OCI-LY7 (cell line): ENCODE results near the gene RASAL1. TPM values are rescaled to one million over a fixed set of nuclear protein-coding genes. Genes with fewer than 3 reads are reported as not detected.
A peak's percentile ranks its signal among the peaks of the same experiment; 100 is the strongest.

Source experiments
- BruUV-seq: library from RNA; stranded (reverse); fragments of 400-500 nt; replicated peaks from 2 replicates; lab custom pipeline; 2021; lab: Mats Ljungman, UMichigan
- CTCF ChIA-PET: fragments of 300-600 bp; sonication (Branson Sonifier 250); formaldehyde crosslinking; loops from one replicate; lab custom pipeline; 2022; ENCODE audit warnings: antibody characterized with exemption; ENCODE audit not compliant: unreplicated experiment; lab: Charles Lee
- POLR2A ChIA-PET: fragments of 300-600 bp; sonication (Branson Sonifier 250); formaldehyde crosslinking; loops from one replicate; lab custom pipeline; 2022; ENCODE audit warnings: antibody characterized with exemption; lab: Charles Lee
- DNase-seq: peaks from one replicate; pipeline ENCODE4 v3.0.0-alpha.2; 2015; ENCODE audit warnings: low spot score
- H2AFZ ChIP-seq: fragments of 200-600 bp; sonication (generic), shearing (Covaris generic); 2 replicates; pipeline ENCODE4 v1.6.1; 2014; ENCODE audit warnings: mild to moderate bottlenecking, antibody characterized with exemption, low read length, moderate library complexity
- H3K27ac ChIP-seq: fragments of 200-600 bp; sonication (generic); 2 replicates; pipeline ENCODE4 v1.5.1; 2014; ENCODE audit warnings: mixed run types, low read depth, mild to moderate bottlenecking, moderate library complexity, low read length, inconsistent platforms; ENCODE audit not compliant: poor library complexity, severe bottlenecking
- H3K36me3 ChIP-seq: fragments of 200-600 bp; sonication (generic); 2 replicates; pipeline ENCODE4 v1.6.1; 2014; ENCODE audit warnings: mild to moderate bottlenecking, antibody characterized with exemption, low read length, moderate library complexity, mixed read lengths; ENCODE audit not compliant: insufficient read depth
- H3K4me1 ChIP-seq: fragments of 200-600 bp; sonication (generic); 2 replicates; pipeline ENCODE4 v1.5.1; 2014; ENCODE audit warnings: mild to moderate bottlenecking, low read length; ENCODE audit not compliant: insufficient read depth, poor library complexity, severe bottlenecking
- H3K4me2 ChIP-seq: fragments of 200-600 bp; sonication (generic); 2 replicates; pipeline ENCODE4 v1.6.1; 2014; ENCODE audit warnings: mild to moderate bottlenecking, low read length
- H3K4me3 ChIP-seq: fragments of 200-600 bp; sonication (generic); 2 replicates; pipeline ENCODE4 v1.5.1; 2014; ENCODE audit warnings: mild to moderate bottlenecking, low read depth, low read length; ENCODE audit not compliant: poor library complexity, severe bottlenecking
- H3K79me2 ChIP-seq: fragments of 200-600 bp; sonication (generic); 2 replicates; pipeline ENCODE4 v1.6.1; 2016; ENCODE audit warnings: low read depth, mild to moderate bottlenecking, low read length, moderate library complexity, mixed read lengths; ENCODE audit not compliant: insufficient read depth
- H3K9me2 ChIP-seq: fragments of 200-600 bp; sonication (generic); 2 replicates; pipeline ENCODE4 v1.6.1; 2016; ENCODE audit warnings: mild to moderate bottlenecking, low read length, mixed read lengths; ENCODE audit not compliant: insufficient read depth
- H3K9me3 ChIP-seq: fragments of 200-600 bp; sonication (generic); 2 replicates; pipeline ENCODE4 v1.6.1; 2014; ENCODE audit warnings: mild to moderate bottlenecking, mixed run types, low read length, mixed read lengths
- H4K20me1 ChIP-seq: fragments of 200-600 bp; sonication (generic); 2 replicates; pipeline ENCODE4 v1.6.1; 2014; ENCODE audit warnings: mild to moderate bottlenecking, antibody characterized with exemption, low read length, moderate library complexity, mixed read lengths; ENCODE audit not compliant: insufficient read depth
- CTCF ChIP-seq: fragments of 200-600 bp; sonication (generic); conservative IDR thresholded peaks from 2 replicates; pipeline ENCODE4 v1.5.1; 2014; ENCODE audit warnings: mild to moderate bottlenecking, antibody characterized with exemption, low read length, moderate library complexity, mixed read lengths
- EZH2phosphoT487 ChIP-seq: fragments of 200-600 bp; sonication (generic); IDR thresholded peaks from 2 replicates; pipeline ENCODE4 v1.6.1; 2018; ENCODE audit warnings: low read depth, borderline replicate concordance, mild to moderate bottlenecking, mixed run types, antibody characterized with exemption, low read length, moderate library complexity, mixed read lengths
- intact Hi-C: fragments of 100-400 bp; cut with micrococcal nuclease; formaldehyde crosslinking; loops from one replicate; pipeline ENCODE4 v1.10.0; 2022; ENCODE audit not compliant: unreplicated experiment
- total RNA-seq, 2 experiments: library from RNA; depleted of rRNA in 1 of 2; stranded (reverse); fragments of >200 nt in 1 of 2; shearing (Covaris generic) in 1 of 2; gene quantifications; 2 replicates each; pipeline ENCODE4 v1.2.3, GENCODE V29; 2014 to 2022

The RASAL1 gene
- total RNA-seq, 2 experiments from 2014 or later = 74.4 to 89.1 TPM

GRCh38 chr12:113088037-113088436, 47.5 kb downstream of the RASAL1 start:
- BruUV-seq = no TSS peak
- H3K79me2 ChIP-seq = peaks cover 90% of the 10 kb centered on the region
- no peak overlapping the region for H2AFZ ChIP-seq
- H4K20me1 ChIP-seq = peaks cover 7% of the 10 kb centered on the region; the same call in 1 of the 2 replicates
- intact Hi-C loops = no loop called here
- H3K36me3 ChIP-seq = peaks cover 99% of the 10 kb centered on the region
- H3K4me2 ChIP-seq = peak overlapping the region; percentile 79
- TF ChIP-seq EZH2phosphoT487 = no peak
- no peak for TF ChIP-seq CTCF
- peak overlapping the region; percentile 37 for H3K4me3 ChIP-seq
- POLR2A ChIA-PET = interaction anchor here (0.7 kb wide), 1 partner anchor 242 kb away, joined by 3 read pairs; no protein-coding TSS in a partner anchor
- CTCF ChIA-PET = interaction anchor here (1.3 kb wide), 1 partner anchor 39 kb away, joined by 4 read pairs; no protein-coding TSS in a partner anchor
- H3K27ac ChIP-seq = peak overlapping the region; percentile 97
- no peaks in the 10 kb centered on the region for H3K9me2 ChIP-seq
- DNase-seq = peak; percentile 48
- no peaks in the 10 kb centered on the region for H3K9me3 ChIP-seq
- peaks cover 100% of the 10 kb centered on the region for H3K4me1 ChIP-seq

- TF ChIP-seq EZH2phosphoT487 (no peak), CTCF (no peak)
- CTCF ChIA-PET = interaction anchor here (0.6 to 1.3 kb wide), 3 partner anchors 27 to 161 kb away, joined by 4 to 7 read pairs (median 5); no protein-coding TSS in a partner anchor
Measured at GRCh38 chr12:113087193-113087592, 48.4 kb downstream of the RASAL1 start.

More at GRCh38 chr12:113087193-113087592, 48.4 kb downstream of the RASAL1 start:
- Histone ChIP-seq H2AFZ (no peak overlapping the region), H3K79me2 (peaks cover 94% of the 10 kb centered on the region), H3K36me3 (peaks cover 99% of the 10 kb centered on the region), H3K9me3 (no peaks in the 10 kb centered on the region), H3K4me3 (peak overlapping the region; percentile 37), H3K27ac (peak overlapping the region; percentile 97), H3K9me2 (no peaks in the 10 kb centered on the region), H4K20me1 (no peaks in the 10 kb centered on the region; the same call in 1 of the 2 replicates), H3K4me1 (peaks cover 100% of the 10 kb centered on the region), H3K4me2 (peak overlapping the region; percentile 79)
- DNase-seq = peak; percentile 87
- POLR2A ChIA-PET = interaction anchor here (0.6 to 3.9 kb wide), 4 partner anchors 12 to 29 kb away, joined by 3 to 18 read pairs (median 6); no protein-coding TSS in a partner anchor
- no TSS peak for BruUV-seq
- intact Hi-C loops = no loop called here
